ENCODE data around the gene APAF1.

APAF1 gene

DNA sequence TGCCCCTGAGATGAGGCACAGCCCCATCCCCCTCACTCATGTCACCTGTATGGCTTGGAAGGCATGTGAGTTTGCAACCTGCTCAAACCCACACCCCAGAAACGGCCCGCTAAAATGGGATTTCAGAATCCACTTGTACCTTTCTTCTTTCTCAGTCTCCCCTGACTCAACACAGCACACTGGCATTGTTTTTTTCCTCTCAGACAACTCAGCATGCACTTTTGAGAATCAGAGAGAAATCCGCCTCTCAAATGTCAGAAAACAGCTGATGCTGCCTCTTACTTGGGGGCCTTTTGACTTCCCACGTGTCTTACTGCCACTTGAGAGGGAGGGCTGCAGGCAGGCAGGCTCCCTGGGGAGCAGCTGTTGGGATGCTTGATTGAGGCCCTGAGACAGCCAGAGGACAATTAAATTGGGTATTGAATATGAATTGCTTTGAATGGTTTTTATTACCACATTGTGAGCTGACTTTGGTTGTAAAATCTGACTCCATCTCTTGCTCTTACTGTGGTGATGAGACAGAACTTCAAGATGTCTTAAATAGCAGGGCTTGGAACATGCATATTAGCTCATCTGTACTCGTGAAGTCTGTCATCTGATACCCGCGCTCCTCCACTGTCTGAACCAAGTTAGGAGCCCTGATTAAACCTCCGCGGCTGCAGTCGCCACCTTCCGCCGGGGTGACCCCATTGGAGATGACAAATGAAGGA, 96.6 kb downstream of the APAF1 start:
- TF ChIP-seq, protein P1, sequence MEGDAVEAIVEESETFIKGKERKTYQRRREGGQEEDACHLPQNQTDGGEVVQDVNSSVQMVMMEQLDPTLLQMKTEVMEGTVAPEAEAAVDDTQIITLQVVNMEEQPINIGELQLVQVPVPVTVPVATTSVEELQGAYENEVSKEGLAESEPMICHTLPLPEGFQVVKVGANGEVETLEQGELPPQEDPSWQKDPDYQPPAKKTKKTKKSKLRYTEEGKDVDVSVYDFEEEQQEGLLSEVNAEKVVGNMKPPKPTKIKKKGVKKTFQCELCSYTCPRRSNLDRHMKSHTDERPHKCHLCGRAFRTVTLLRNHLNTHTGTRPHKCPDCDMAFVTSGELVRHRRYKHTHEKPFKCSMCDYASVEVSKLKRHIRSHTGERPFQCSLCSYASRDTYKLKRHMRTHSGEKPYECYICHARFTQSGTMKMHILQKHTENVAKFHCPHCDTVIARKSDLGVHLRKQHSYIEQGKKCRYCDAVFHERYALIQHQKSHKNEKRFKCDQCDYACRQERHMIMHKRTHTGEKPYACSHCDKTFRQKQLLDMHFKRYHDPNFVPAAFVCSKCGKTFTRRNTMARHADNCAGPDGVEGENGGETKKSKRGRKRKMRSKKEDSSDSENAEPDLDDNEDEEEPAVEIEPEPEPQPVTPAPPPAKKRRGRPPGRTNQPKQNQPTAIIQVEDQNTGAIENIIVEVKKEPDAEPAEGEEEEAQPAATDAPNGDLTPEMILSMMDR (IDR thresholded peaks at IDR 0.05; ENCODE audit: low read depth, low read length) = no peak
- DNase-seq (ENCODE audit: low read depth, low spot score) = no peak
- no peak overlapping the region for H3K4me3 ChIP-seq (ENCODE audit: low read depth, low read length)
- in situ Hi-C loops (cut with HindIII; ENCODE audit: low sequenced_read_pairs) = no loop called here

DNA sequence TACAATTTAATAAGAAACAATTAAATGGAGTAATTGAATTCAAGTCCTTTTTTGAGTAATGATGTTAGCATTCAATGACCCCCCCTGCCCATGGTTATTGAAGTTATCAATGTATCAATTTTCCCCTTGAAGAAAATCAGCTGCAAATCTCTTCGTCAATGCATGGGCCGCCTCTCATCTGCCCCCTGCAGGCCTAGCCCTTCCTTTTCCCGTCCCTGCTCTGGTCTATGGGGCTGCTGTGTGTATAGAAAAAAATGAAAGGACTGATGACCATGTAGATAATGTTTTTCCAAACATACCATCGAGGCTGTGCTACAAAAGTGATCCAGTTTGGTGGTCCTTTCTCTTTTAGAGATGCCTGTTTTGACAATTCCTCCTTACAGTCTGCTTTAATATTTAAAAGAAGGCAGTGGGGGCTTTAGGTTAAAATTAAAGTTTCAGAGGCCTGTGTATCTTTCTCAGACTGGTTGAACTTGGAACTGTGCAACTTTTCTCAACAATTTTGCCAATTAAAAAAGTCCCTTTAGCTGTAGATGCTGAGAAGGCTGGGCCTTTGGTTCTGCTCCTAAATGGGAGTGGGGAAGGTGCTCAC, 98.4 kb downstream of the APAF1 start:
- TF ChIP-seq, protein P1 (IDR thresholded peaks at IDR 0.05; ENCODE audit: low read depth, low read length) = peak; percentile 85
- in situ Hi-C loops (cut with HindIII; ENCODE audit: low sequenced_read_pairs) = no loop called here
- H3K4me3 ChIP-seq (ENCODE audit: low read depth, low read length) = no peak overlapping the region
- no peak for DNase-seq (ENCODE audit: low read depth, low spot score)

DNA sequence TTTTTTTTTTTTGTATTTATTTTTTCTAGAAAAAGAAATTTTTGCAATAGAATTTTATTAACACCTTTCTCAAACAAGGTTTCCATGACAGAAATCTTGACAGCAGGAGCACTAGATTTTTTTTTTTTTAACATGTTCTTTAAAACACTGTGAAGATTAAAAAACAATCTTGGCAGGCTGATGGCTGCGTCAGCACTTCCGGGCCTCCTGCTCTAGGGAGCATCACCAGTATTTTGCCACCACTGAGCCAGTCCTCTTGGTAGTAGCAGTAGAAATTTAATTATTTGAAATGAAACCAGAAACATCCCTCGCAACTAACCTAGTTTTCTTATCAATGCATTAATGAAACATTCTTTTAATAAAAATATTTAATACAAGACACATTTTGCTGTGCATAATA, 99.6 kb downstream of the APAF1 start:
- H3K4me3 ChIP-seq (ENCODE audit: low read depth, low read length) = no peak overlapping the region
- DNase-seq (ENCODE audit: low read depth, low spot score) = no peak
- TF ChIP-seq, protein P1 (IDR thresholded peaks at IDR 0.05; ENCODE audit: low read depth, low read length) = no peak
- in situ Hi-C loops (cut with HindIII; ENCODE audit: low sequenced_read_pairs) = no loop called here

DNA sequence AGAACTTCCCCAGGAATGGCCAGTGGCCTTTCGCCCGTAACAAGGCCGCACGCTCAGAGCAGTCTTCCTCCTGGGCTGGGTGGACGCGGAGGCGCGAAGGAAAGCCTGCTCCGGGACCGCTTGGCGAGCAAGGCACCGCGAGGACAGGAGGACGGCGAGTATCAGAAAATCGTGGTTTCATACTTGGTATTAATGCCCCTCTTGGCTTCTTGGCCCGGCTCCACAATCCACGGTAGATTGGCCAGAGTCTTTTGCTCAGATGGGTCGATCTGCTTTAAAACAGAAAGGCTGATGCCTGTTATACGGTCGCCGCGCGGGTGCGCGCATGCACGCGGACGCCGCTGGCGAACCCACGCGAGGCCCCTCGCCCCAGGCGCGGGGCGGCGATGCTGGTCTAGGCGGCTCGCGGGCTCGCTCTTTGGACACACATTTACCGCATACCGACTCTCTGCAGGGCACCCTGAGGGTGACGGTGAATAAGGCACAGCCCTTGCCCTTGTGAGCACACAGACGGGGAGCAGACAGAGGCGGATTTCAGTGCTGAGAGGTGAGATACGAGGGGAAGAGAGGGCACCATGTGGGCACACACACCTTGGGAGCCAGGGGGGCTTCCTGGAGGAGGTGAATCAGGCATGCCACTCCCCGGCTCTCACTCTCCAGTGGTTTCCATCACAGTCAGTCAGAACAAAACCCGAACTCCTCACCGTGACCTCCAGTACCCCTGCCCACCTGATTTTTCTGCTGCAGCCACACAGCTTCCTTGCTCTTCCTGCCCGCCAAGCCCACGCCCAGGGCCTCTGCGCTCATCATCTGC, 100.7 kb downstream of the APAF1 start:
- peak overlapping the region; percentile 32 for H3K4me3 ChIP-seq (ENCODE audit: low read depth, low read length)
- DNase-seq (ENCODE audit: low read depth, low spot score) = no peak
- TF ChIP-seq, protein P1 (IDR thresholded peaks at IDR 0.05; ENCODE audit: low read depth, low read length) = no peak
- in situ Hi-C loops (cut with HindIII; ENCODE audit: low sequenced_read_pairs) = no loop called here

DNA sequence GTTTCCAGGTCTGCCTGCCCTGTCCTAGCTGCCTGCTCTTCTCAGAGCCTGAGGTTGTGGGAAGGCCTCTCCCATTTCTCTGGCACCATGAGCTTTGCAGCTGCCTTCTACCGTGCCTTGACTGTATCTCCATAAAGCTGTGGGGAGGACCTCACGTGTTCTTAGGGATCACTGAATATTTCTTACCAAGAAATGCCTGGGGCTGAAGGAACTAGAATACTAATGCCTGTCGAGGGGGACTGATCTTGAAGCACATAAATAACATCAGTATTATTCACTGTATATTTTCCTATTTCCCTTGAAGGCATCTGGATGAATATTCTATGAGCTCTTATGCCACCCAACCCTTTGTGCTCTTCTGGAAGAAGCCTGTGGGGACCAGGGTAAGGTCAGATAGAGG, 103.4 kb downstream of the APAF1 start:
- TF ChIP-seq, protein P1 (IDR thresholded peaks at IDR 0.05; ENCODE audit: low read depth, low read length) = no peak
- H3K4me3 ChIP-seq (ENCODE audit: low read depth, low read length) = no peak overlapping the region
- in situ Hi-C loops (cut with HindIII; ENCODE audit: low sequenced_read_pairs) = no loop called here
- no peak for DNase-seq (ENCODE audit: low read depth, low spot score)

DNA sequence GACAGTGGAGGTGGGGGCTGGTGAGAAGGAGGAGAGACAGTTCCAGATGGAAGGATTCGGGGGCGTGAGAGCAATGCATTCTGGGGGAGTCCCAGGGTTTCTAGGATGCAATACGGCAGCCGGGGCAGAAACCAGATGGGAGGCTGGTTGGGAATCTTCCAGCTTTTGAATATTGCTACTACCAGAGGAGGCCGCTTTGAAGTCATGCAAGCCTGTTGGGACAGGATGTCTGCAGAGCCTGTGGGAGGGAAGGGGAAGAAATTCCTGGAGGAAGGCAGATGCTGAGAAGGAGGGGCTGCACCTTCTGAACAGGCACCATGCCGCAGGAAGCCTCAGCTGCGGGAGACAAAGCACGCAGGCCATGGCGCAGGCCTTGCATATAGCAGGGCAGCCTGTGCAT, 105.4 kb downstream of the APAF1 start:
- TF ChIP-seq, protein P1 (IDR thresholded peaks at IDR 0.05; ENCODE audit: low read depth, low read length) = no peak
- in situ Hi-C loops (cut with HindIII; ENCODE audit: low sequenced_read_pairs) = no loop called here
- peak; percentile 67 for DNase-seq (ENCODE audit: low read depth, low spot score)
- no peak overlapping the region for H3K4me3 ChIP-seq (ENCODE audit: low read depth, low read length)

All from astrocyte of the spinal cord (primary cell).